Esophagus squamous epithelium (tissue), 4 donors: ENCODE results near the gene IMPG2.

Source experiments
- POLR2A ChIP-seq, 4 donors: fragments of 450-650 bp; IDR thresholded peaks; one replicate each; pipeline ENCODE4 v1.6.1; 2017; ENCODE audit warnings: antibody characterized with exemption in 4 of 4, mild to moderate bottlenecking in 4 of 4, moderate library complexity in 3 of 4
- TF ChIP-seq, protein P1 (sequence below), 6 experiments: fragments of 450-650 bp in 4 of 6; fragments of 200-600 bp in 2 of 6; sonication (generic) in 2 of 6; IDR thresholded peaks; one replicate each; pipeline ENCODE4 v1.5.1; 2016 to 2019; ENCODE audit warnings: antibody characterized with exemption in 6 of 6, mild to moderate bottlenecking in 4 of 6, moderate library complexity in 4 of 6

DNA sequence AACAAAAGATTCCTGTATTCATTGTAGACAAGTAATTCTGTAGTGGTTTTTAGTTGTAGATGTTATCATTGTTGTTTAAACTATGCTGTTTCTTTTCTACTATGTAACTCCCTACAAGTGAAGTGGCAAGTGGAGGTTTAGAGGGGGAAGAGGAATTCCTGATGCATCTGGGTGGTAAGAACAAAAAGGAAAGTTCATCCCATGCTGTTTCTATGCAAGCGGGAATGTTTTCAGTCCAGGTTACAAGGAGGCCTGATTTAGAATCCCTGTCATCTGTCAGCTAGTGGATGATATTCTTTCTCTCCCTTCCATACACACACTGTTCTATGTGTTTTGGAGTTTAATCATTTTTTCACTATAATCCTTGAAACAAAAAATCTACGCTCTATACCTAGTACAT, 67.4 kb downstream of the IMPG2 start:
- TF ChIP-seq POLR2A (IDR thresholded peaks at IDR 0.05) = no peak
- TF ChIP-seq, protein P1, sequence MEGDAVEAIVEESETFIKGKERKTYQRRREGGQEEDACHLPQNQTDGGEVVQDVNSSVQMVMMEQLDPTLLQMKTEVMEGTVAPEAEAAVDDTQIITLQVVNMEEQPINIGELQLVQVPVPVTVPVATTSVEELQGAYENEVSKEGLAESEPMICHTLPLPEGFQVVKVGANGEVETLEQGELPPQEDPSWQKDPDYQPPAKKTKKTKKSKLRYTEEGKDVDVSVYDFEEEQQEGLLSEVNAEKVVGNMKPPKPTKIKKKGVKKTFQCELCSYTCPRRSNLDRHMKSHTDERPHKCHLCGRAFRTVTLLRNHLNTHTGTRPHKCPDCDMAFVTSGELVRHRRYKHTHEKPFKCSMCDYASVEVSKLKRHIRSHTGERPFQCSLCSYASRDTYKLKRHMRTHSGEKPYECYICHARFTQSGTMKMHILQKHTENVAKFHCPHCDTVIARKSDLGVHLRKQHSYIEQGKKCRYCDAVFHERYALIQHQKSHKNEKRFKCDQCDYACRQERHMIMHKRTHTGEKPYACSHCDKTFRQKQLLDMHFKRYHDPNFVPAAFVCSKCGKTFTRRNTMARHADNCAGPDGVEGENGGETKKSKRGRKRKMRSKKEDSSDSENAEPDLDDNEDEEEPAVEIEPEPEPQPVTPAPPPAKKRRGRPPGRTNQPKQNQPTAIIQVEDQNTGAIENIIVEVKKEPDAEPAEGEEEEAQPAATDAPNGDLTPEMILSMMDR (IDR thresholded peaks at IDR 0.05) = no peak
